Lung microvascular endothelial cell (primary cell): ENCODE measurements around the gene PRSS50. TPM values are rescaled to one million over a fixed set of nuclear protein-coding genes. Genes with fewer than 3 reads are reported as not detected.
A peak's percentile ranks its signal among the peaks of the same experiment; 100 is the strongest.

ENCODE experiments used
- DNase-seq, 2 donors: peaks; one replicate each; pipeline versions ENCODE4 v3.0.0 to v3.0.0-alpha.2; 2010; ENCODE audit warnings: low read depth in 2 of 2
- total RNA-seq: library from RNA; depleted of rRNA; stranded (reverse); fragments of >200 nt; gene quantifications from 2 replicates; pipeline ENCODE4 v1.2.1, GENCODE V29; 2014

PRSS50 gene
- total RNA-seq, 1 donor from 2014 or later = not detected

- peak; percentile 12 to 46 for DNase-seq
Observed at GRCh38 chr3:46692566-46692990, 25.1 kb downstream of the PRSS50 start.

GRCh38 chr3:46690798-46691197 is 26.9 kb downstream of the PRSS50 start:
- DNase-seq = peak; percentile 14 to 18

GRCh38 chr3:46685446-46685845 is 32.2 kb downstream of the PRSS50 start:
- DNase-seq = no peak

- no peak for DNase-seq
Observed at GRCh38 chr3:46684891-46685290, 32.8 kb downstream of the PRSS50 start.

- no peak for DNase-seq
Observed at GRCh38 chr3:46682974-46683373, 34.7 kb downstream of the PRSS50 start.

- DNase-seq = no peak
Observed at GRCh38 chr3:46681856-46682540, 35.7 kb downstream of the PRSS50 start.

GRCh38 chr3:46681387-46681786 is 36.3 kb downstream of the PRSS50 start:
- DNase-seq = no peak

- no peak for DNase-seq
Observed at GRCh38 chr3:46680298-46680826, 37.3 kb downstream of the PRSS50 start.

- DNase-seq = no peak
Observed at GRCh38 chr3:46679681-46680080, 38.0 kb downstream of the PRSS50 start.

GRCh38 chr3:46678280-46678679 is 39.4 kb downstream of the PRSS50 start:
- DNase-seq = no peak

- DNase-seq = no peak
Observed at GRCh38 chr3:46677411-46677726, 40.3 kb downstream of the PRSS50 start.

GRCh38 chr3:46676601-46677410 is 40.9 kb downstream of the PRSS50 start:
- DNase-seq = no peak

- DNase-seq = peak in 1 of 2 donors; percentile 23
Observed at GRCh38 chr3:46675843-46676567, 41.7 kb downstream of the PRSS50 start.

- no peak for DNase-seq
Observed at GRCh38 chr3:46675426-46675825, 42.2 kb downstream of the PRSS50 start.

- no peak for DNase-seq
Observed at GRCh38 chr3:46674031-46674845, 43.4 kb downstream of the PRSS50 start.

GRCh38 chr3:46673151-46674030 is 44.3 kb downstream of the PRSS50 start:
- DNase-seq = no peak

- DNase-seq = no peak
Observed at GRCh38 chr3:46672349-46672695, 45.3 kb downstream of the PRSS50 start.

- no peak for DNase-seq
Observed at GRCh38 chr3:46671541-46672348, 45.9 kb downstream of the PRSS50 start.

GRCh38 chr3:46670891-46671427 is 46.7 kb downstream of the PRSS50 start:
- no peak for DNase-seq
